Ascending aorta (tissue), 2 donors: ENCODE results near the gene CYP1A2. TPM values are rescaled to one million over a fixed set of nuclear protein-coding genes. Genes with fewer than 3 reads are reported as not detected.

ENCODE experiments used
- DNase-seq, 2 donors: peaks; one replicate each; pipeline ENCODE4 v3.0.0-alpha.2; 2019; ENCODE audit warnings: low spot score in 2 of 2
- H3K27ac ChIP-seq, 2 donors: fragments of 200-600 bp; sonication (generic); one replicate each; pipeline ENCODE4 v1.5.1; 2016 to 2017; ENCODE audit warnings: mild to moderate bottlenecking in 1 of 2
- H3K27me3 ChIP-seq: fragments of 200-600 bp; sonication (generic); one replicate; pipeline ENCODE4 v1.5.1; 2017
- H3K36me3 ChIP-seq, 2 donors: fragments of 200-600 bp; sonication (generic); one replicate each; pipeline ENCODE4 v1.5.1; 2016
- H3K4me1 ChIP-seq, 2 donors: fragments of 200-600 bp; sonication (generic); one replicate each; pipeline ENCODE4 v1.5.1; 2016 to 2017; ENCODE audit warnings: mild to moderate bottlenecking in 1 of 2
- H3K4me3 ChIP-seq, 2 donors: fragments of 200-600 bp; sonication (generic); one replicate each; pipeline ENCODE4 v1.5.1; 2016 to 2017; ENCODE audit warnings: mild to moderate bottlenecking in 1 of 2
- H3K9me3 ChIP-seq, 2 donors: fragments of 200-600 bp; sonication (generic); one replicate each; pipeline ENCODE4 v1.5.1; 2016
- CTCF ChIP-seq, 3 experiments: fragments of 200-600 bp in 2 of 3; fragments of 450-650 bp in 1 of 3; sonication (generic) in 2 of 3; IDR thresholded peaks; one replicate each; pipeline ENCODE4 v1.5.1; 2016 to 2019; ENCODE audit warnings: antibody characterized with exemption in 3 of 3, mild to moderate bottlenecking in 1 of 3, moderate library complexity in 1 of 3
- intact Hi-C: fragments of 100-400 bp; cut with DNase I; formaldehyde crosslinking; loops from one replicate; pipeline ENCODE4 v1.15.1; 2023
- total RNA-seq: library from RNA; depleted of rRNA; stranded (reverse); fragments of >200 nt; gene quantifications from one replicate; pipeline ENCODE4 v1.1.0, GENCODE V29; 2016

Gene CYP1A2
- total RNA-seq, 1 donor from 2014 or later: not detected

GRCh38 chr15:74793135-74794028 is 44.7 kb downstream of the CYP1A2 start:
- no peak for DNase-seq
- H3K27me3 ChIP-seq: no peaks in the 10 kb centered on the region
- H3K4me3 ChIP-seq: no peak overlapping the region
- intact Hi-C loops: no loop called here
- H3K36me3 ChIP-seq: peaks cover 2 to 4% of the 10 kb centered on the region in 2 donors
- no peaks in the 10 kb centered on the region for H3K9me3 ChIP-seq
- H3K27ac ChIP-seq: no peak overlapping the region
- peak in 1 of 3 experiments; percentile 14 for TF ChIP-seq CTCF (IDR thresholded peaks at IDR 0.05)
- peaks cover 13 to 23% of the 10 kb centered on the region in 2 donors for H3K4me1 ChIP-seq

- DNase-seq: no peak
- TF ChIP-seq CTCF (IDR thresholded peaks at IDR 0.05): no peak
- Histone ChIP-seq H3K27ac (no peak overlapping the region), H3K9me3 (no peaks in the 10 kb centered on the region), H3K27me3 (no peaks in the 10 kb centered on the region), H3K36me3 (peaks cover 8 to 14% of the 10 kb centered on the region in 2 donors), H3K4me3 (no peak overlapping the region), H3K4me1 (peaks cover 11 to 14% of the 10 kb centered on the region in 2 donors)
- intact Hi-C loops: no loop called here
These were observed 45.8 kb downstream of the CYP1A2 start for GRCh38 chr15:74794248-74794969.

- H3K9me3 ChIP-seq: no peaks in the 10 kb centered on the region
- no peak for TF ChIP-seq CTCF (IDR thresholded peaks at IDR 0.05)
- no peaks in the 10 kb centered on the region for H3K27me3 ChIP-seq
- intact Hi-C loops: no loop called here
- no peak overlapping the region for H3K4me3 ChIP-seq
- H3K4me1 ChIP-seq: peaks cover 6 to 8% of the 10 kb centered on the region in 2 donors
- DNase-seq: no peak
- peaks cover 9 to 16% of the 10 kb centered on the region in 2 donors for H3K36me3 ChIP-seq
- H3K27ac ChIP-seq: no peak overlapping the region
These were observed 46.3 kb downstream of the CYP1A2 start for GRCh38 chr15:74794970-74795349.

- H3K27ac ChIP-seq: no peak overlapping the region
- H3K4me3 ChIP-seq: no peak overlapping the region
- H3K9me3 ChIP-seq: no peaks in the 10 kb centered on the region
- TF ChIP-seq CTCF (IDR thresholded peaks at IDR 0.05): no peak
- H3K4me1 ChIP-seq: peaks cover 0 to 3% of the 10 kb centered on the region in 2 donors
- DNase-seq: no peak
- intact Hi-C loops: no loop called here
- H3K27me3 ChIP-seq: no peaks in the 10 kb centered on the region
- peaks cover 17 to 24% of the 10 kb centered on the region in 2 donors for H3K36me3 ChIP-seq
These were observed 47.5 kb downstream of the CYP1A2 start for GRCh38 chr15:74795966-74796625.

GRCh38 chr15:74798388-74799254 is 50.0 kb downstream of the CYP1A2 start:
- TF ChIP-seq CTCF (IDR thresholded peaks at IDR 0.05): no peak
- Histone ChIP-seq H3K4me3 (no peak overlapping the region), H3K27ac (no peak overlapping the region), H3K9me3 (no peaks in the 10 kb centered on the region), H3K27me3 (no peaks in the 10 kb centered on the region), H3K4me1 (no peaks in the 10 kb centered on the region), H3K36me3 (peaks cover 39 to 49% of the 10 kb centered on the region in 2 donors)
- no peak for DNase-seq
- intact Hi-C loops: no loop called here
